GM18868 (cell line): ENCODE results near the gene APP.

Experiments used
- ATAC-seq: cut with Tn5 transposase; IDR thresholded peaks from one replicate; pipeline ENCODE4 v1.9.1; 2021; ENCODE audit warnings: mild to moderate bottlenecking, moderate library complexity; ENCODE audit not compliant: unreplicated experiment

The APP gene

DNA sequence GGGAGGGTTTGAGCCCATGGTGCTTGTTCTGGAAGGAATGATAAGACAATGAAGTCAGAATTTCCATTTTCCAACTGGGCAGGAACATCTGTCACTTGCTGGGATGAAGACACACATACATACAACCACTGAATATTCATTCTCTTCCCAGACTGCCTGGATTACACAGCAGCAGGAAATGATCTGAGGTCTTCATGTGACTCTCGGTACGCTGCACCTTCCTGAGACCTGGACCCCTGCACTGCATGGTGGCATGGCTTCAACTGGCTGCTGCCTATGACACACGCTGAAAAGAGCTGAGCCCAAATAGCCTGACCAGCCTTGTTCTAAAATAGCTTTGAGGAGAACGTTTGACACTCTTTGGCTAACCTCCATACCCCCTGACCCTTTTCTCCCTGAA is 285.2 kb downstream of the APP start:
- no peak for ATAC-seq

DNA sequence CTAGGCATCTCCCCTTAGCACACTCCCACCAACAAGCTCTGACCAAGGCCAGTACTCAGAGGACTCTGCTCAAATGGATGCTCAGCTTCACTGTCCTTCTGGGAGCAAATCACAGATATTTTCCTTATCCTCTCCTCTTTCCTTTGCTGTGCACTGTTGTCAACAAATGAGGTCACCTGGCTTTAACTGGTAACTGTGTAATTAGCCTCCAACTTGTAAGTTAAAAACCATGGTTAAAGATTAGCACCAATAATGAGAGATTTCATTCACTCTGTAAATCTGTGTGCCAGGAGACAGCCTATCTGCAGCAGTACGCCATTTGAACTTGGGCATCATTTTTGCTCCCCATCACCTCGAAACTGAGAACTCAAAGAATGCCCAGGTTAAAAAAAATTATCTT is 286.3 kb downstream of the APP start:
- ATAC-seq: no peak

DNA sequence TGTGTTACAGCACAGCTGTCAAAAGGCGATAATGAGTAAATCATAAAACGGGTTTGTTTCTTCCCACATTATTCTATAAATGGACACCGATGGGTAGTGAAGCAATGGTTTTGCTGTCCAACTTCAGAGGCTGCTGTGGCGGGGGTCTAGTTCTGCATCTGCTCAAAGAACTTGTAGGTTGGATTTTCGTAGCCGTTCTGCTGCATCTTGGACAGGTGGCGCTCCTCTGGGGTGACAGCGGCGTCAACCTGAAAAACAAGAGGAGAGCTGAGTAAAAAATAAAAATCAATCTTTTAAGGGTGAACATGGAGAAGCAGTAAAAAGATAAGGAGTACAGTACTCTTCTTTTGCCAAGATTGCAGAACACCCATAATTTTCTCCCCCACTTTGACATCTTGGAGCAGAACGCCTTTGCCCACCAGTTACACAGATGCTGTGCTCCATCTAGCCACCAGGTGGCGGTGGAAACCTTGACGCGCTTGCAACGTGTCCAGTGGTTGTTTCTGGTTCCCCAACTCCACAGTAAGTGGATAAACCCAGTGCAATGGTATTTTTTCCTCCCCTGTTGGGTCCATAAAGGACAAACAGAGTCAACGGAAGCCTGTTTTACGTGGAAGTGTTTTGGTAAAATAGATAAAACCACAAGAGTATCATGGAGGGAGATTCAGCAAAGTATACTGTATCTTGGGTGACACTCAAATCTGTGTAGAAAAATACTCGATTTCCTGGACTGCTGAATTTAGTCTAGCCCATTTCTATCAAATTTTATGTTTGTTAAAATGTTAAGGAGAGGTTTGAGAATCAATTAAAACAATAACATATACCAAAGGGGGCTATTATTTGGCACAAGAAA is 288.8 kb downstream of the APP start:
- peak; percentile 95 for ATAC-seq

DNA sequence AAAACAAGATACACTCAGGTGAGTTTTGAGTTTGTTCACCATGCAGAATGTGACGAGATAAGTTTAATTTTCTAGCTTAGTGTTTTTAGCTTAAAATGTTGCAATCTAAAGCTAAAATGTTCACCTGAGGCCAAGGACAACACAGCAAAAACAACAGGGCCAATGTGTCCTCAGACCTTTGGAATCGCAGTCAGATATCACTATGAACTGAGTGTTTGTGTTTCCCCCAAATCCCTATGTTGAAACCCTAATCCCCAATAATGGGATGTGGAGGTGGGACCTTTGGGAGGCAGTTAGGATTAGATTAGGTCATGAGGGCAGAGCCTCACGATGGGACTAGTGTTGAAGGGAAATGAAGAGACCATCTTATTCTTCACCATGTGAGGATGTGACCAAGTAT is 291.4 kb downstream of the APP start:
- ATAC-seq: no peak

DNA sequence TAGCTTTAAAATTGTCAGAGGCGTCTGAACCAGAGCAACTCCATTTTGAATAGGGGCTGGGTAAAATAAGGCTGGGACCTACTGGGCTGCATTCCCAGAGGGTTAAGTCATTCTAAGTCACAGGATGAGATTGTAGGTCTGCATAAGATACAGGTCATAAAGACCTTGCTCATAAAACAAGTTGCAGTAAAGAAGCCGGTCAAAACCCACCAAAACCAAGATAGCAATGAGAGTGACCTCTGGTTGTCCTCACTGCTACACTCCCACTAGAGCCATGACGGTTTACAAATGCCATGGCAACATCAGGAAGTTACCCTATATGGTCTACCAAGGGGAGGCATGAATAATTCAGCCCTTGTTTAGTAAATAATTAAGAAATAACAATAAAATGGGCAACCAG is 292.2 kb downstream of the APP start:
- no peak for ATAC-seq

DNA sequence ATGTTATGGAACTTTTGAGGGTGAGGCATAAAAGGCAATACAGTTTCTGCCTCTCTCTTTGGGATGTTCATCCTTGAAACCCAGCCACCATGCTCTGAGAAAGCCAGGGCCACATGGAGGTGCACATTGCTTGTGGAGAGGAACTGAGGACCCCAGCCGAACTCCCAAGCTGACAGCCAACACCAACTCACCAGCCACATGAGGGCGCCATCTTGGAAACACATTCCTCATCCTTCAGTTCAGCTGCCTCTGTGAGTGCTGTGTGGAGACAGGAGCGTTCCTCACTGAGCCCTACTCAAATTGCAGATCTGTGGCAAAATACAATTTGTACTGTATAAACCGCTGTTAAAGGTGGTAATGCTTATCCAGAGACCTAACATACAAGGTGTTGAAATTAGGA is 298.3 kb downstream of the APP start:
- ATAC-seq: no peak

DNA sequence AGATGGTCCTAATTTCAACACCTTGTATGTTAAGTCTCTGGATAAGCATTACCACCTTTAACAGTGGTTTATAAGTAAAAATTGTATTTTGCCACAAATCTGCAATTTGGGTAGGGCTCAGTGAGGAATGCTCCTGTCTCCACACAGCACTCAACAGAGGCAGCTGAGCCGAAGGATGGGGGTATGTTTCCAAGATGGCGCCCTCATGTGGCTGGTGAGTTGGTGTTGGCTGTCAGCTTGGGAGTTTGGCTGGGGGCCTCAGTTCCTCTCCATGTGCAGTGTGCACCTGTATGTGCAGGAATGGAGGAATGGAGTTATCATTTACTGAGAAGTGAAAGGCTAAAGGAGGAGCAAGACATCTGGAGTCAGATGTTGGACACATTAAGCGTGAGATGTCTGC is 299.0 kb downstream of the APP start:
- no peak for ATAC-seq

DNA sequence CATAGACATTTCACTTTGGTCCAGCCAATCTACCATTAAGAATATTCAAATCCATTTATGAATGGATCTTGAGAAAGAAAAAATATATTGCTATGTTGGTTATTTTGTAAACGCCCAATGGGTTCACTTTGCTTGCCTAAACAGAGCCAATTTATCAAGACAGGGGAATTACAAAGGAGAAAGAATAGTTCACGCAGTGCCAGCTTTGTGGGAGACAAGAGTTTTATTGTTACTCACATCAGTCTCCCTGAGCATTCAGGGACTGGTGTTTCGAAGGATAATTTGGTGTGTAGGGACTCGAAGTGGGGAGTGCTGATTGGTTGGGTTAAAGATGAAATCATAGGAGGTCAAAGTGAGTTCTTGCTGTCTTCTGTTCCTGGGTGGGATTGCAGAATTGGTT is 300.5 kb downstream of the APP start:
- ATAC-seq: no peak

DNA sequence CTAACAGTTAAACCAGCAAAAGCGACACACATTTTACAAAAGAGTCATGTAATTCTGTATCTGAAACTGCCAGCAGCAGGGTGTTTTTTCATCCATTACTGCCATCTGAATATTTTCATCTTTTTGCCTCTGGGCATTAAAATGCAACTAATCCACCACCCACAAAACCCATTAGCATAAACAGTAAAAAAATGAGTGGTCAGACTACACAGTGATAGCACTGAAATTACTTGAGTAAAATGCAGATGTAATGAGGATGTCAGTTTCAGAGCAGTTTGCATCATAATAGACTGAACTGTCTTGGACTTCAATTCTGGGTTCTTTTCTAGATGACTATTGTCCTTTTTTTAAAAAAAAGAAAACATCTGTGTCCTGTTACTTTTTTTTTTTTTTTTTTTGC is 303.5 kb downstream of the APP start:
- no peak for ATAC-seq

DNA sequence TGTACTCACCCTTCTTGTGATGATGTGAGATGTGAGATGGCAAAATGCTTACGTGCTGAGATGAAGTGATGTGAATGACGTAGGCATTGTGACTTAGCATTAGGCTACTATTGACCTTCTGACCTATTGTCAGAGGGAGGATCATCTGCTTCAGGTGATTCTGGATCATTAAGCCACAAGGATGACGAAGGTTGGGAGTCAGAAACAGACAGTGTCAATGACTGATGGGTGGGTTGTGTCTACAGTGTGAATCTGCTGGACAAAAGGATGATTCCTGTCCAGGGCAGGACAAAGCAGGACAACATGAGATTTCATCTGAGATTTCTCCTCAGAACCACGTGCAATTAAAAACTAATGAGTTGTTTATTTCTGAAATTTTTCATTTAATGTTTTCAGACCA is 306.8 kb downstream of the APP start:
- no peak for ATAC-seq

DNA sequence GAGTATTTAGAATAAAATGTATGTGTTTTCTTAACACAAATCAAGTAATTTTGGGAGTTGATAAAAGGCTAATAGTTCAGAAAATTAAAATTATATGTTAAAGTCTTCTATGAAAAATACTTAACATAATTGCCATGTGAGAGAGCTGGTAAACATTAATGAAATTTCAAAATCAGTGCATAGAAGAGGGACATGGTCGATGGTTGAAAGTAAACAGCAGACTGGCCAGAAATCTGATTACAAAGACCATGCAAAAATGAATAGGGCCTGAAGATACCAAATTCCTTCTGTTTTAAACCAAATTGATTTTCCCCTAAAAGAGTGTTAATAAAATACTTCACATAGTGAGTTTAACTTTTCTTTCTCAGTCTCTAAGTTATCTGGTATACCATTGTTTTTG is 307.5 kb downstream of the APP start:
- ATAC-seq: no peak

DNA sequence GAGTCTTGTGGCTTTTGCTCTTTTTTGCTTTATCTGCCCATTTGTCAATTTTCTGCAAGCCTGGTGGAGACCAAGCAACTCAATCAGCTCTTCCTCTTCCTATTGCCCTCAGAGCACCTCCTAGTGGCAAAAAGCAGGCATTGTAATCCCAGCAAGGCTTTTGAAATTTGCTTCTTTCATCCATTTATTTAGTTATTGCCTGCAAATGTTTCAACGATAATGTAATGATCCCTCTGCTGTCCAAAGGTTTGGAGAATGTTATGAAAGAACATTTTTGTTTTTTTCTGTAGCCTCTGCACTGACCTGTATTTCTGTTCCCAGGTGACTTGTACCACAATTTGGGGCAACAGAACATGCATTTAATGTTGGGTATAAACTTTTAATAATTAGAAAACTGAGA is 308.0 kb downstream of the APP start:
- peak; percentile 80 for ATAC-seq

DNA sequence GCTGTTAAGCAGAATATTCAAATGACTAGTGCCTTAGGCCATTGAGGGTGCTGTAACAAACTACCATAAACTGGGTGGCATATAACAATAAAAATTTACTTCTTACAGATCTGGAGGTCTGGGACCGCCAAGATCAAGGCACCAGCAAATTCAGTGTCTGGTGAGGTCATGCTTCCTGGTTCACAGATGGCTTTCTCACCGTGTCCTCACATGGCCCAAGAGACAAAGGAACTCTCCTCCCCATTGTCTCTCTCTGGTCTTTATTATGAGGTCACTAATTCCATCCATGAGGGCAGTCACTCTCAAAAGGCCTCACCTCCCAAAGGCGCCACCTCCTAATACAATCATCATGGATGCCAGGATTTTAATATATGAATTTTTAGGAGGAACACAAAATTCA is 308.5 kb downstream of the APP start:
- peak; percentile 7 for ATAC-seq

DNA sequence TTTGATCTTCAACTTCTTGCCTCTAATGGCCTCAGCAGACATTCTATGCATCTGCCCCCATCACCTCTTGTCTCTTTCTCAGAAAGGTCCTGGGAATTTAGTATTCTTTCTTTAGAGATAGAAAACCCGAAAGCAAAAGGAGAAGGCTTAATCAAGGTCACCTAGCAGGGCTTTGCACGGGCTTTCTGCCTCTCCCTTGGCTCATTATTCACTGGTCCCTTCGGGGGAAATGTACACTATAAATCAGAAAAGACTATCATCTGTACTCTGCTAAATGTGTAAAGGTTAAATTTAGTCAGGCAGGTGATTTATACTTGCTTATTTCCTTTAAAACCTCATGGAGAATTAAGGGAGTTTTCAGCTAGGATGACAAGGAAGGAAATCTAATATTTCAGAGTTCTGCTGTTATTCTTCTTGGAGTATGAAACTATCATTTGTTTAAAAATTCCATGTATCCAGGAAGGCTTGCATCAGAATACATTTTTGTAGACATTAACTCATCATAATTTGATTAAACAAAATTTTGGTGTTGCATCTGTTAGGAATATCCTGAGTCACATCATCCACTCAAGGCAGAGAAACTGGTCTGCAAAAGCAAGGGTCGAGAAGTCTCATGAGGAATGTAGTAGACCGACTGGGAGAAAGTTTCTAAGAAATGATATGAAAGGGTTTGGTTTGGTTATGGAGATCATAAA is 311.2 kb downstream of the APP start:
- ATAC-seq: no peak

DNA sequence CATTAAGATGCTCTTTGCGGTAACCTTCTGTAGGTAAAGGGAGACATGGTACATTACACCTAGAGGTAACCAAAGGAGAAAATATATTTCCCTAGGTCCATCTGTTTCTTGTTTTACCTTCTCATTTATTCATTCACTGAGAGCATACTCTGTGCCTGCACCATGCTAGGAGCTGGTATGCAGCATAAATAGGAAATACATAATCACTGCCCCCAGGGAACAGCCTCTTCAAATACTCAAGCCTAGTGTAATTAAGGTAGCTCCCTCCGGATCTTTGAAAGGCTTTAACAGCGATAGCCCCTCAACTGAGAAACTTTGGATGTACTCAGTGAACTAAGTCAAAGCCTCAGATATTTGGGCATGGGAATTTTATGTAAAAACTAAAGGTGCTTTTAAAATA is 312.2 kb downstream of the APP start:
- no peak for ATAC-seq

DNA sequence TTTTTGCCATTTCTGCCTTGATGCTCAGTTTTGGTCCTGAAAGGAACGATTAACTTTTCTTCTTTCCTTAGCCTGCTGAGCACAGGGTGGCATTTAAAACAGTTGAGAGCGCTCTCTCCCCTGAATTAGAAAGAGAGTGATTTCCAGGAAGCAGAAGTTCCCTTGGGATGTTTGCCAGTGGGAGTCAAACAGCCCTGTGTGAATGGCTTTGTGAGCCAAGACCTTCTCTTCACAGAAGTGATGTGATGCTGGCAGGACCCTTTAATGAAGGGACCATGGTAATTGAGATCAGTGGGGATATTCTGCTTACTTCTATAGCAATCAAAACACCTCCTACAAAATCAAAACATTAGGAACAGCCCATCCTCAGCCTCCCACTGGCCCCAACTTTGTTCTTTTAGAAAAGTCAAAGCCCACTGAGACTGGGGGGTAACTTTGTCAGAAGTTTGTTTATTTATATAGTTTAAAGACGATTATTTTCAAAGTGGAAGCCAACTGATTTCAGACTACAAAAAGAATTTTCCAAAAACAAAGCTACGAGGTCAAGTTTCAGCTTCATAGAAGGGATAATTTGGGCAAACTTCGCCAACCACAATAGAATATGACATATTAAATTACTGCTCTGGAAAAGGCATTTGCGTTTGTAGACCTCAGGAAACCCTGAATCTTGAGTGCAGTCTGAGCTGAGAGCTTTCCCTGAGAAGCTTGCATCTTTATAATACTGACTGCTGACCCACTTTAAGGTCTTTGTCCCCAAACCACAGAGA is 313.1 kb downstream of the APP start:
- ATAC-seq: no peak

DNA sequence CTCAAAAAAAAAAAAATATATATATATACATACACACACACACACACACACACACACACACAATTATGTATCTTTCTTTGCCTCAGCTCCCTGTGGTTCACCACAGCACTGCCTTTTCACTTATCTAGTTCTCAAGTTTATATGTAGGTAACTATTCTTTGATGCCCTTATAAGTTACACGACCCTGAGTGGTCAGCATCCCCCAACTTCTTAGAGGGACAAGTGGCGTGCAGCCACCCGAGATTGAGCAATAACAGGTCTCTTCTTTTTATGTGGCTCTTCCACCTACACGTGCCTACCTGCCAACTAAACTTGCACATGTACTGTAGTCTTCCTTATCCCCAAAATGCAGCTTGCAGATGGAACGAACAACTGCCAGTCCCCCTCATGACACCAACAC is 315.0 kb downstream of the APP start:
- ATAC-seq: no peak

DNA sequence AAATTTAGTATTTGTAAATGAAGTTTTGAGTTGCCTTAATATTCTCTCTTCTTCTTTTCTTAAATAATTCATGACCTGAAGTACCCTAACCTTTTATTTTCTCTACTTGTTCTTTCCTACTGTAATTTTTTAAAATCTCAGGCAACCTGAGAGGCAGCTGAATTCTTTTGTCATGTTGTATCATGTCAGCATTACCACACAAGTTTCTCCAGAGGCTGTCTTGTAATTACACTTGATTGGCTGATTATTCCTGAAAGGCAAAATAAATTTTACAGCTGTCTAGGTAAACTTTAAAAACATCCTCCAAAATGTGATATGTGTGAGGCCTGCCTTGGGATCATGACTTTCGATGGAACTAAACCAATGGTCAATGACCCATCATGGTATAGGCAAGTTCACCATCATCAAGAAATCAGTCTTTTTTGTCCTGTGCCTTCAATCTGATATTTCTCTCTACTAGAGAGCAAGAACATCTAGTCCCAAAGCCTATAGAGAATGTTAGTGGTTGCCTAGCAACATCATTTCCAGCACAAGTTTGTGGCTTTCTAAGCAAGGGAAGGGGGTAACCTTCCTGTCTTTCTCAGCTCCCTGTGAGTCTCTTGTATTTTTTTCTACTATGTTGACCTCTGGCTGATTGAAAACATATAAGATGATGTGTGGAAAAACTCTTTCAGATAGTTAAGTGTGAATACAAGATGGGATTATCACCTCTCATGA is 320.3 kb downstream of the APP start:
- ATAC-seq: no peak

DNA sequence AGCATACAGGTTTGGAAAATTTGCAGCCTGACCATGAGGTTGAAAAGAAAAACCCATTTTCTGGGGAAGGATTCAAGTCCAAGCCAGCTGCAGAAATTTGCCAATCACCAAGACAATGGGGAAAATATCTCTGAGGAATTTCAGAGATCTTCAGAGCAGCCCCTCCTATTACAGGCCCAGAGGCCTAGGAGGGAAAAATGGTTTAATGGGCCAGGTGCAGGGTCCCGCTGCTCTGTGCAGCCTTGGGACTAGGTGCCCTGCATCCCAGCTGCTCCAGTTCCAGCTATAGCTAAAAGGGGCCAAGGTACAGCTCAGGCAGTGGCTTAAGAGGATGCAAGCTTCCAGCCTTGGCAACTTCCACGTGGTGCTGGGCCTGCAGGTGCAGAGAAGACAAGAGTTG is 322.3 kb downstream of the APP start:
- no peak for ATAC-seq

DNA sequence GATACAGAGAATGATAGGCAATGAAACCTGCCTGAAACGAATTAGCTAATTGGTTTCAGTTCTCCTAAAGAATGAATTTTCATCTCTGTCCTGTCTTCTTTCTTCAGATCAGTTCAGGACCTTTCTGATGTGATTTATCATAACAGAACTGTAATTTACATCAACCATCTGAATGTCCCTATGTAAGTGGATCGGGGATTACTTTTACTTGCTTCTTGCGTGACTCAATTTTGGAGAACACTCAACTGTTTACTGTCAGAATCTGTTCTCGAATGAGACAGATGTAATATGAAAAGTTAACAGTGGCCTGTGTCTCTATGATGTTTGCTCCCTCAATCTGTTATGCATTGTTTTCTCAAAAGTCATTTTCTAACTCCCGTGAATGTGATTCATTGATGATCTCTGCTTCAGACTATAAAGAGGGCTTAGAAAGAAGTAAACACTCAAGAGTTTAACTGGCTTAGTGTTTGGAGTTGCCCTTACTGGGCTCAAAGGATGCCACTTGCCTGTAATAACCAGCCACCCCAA is 324.8 kb downstream of the APP start:
- ATAC-seq: peak; percentile 76

DNA sequence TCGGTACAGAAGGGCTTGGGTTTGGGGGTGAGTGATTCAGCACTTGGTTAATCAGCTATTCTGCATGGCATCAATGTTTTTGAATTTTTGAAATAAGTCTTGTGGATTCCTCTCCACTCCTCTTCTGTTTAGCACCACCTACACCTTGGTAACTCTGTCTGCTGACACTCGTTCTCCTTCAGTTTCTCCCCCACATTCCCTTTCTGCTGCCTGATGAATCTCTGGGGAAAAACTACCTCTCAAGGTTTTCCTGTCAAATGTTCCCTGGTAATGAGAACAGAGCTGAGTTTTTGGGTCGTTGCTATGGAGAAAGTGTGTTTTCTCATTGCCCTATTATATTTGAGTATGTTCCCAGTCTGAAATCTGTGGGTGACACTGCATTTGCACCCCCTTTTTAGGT is 327.6 kb downstream of the APP start:
- no peak for ATAC-seq
